ENCODE data around the gene ZC3H18. TPM values are rescaled to one million over a fixed set of nuclear protein-coding genes. Genes with fewer than 3 reads are reported as not detected.

The ZC3H18 gene
- total RNA-seq, 1 donor from 2014 or later: 18.4 TPM

- intact Hi-C loops (cut with DNase I): no loop called here
- peaks cover 26% of the 10 kb centered on the region for H3K4me1 ChIP-seq
- DNase-seq (ENCODE audit: extremely low spot score in 2 of 2): no peak
- no peaks in the 10 kb centered on the region for H3K27me3 ChIP-seq
- H3K9me3 ChIP-seq: no peaks in the 10 kb centered on the region
- peaks cover 0 to 5% of the 10 kb centered on the region in 2 donors for H3K36me3 ChIP-seq
- H3K27ac ChIP-seq: no peak overlapping the region
- H3K4me3 ChIP-seq: peak overlapping the region; percentile 58 to 97
- TF ChIP-seq POLR2AphosphoS5 (IDR thresholded peaks at IDR 0.05; ENCODE audit: insufficient read depth in 1 of 2, low read depth in 1 of 2) (no peak), CTCF (IDR thresholded peaks at IDR 0.05) (no peak), POLR2A (IDR thresholded peaks at IDR 0.05) (peak in 1 of 2 donors; percentile 43)
These were observed 36.1 kb upstream of the ZC3H18 start for GRCh38 chr16:88533932-88534637.

- no peak overlapping the region for H3K27ac ChIP-seq
- TF ChIP-seq POLR2A (IDR thresholded peaks at IDR 0.05): no peak
- TF ChIP-seq CTCF (IDR thresholded peaks at IDR 0.05): no peak
- no peak for DNase-seq (ENCODE audit: extremely low spot score in 2 of 2)
- intact Hi-C loops (cut with DNase I): no loop called here
- no peaks in the 10 kb centered on the region for H3K27me3 ChIP-seq
- H3K4me1 ChIP-seq: peaks cover 24% of the 10 kb centered on the region
- H3K9me3 ChIP-seq: no peaks in the 10 kb centered on the region
- H3K4me3 ChIP-seq: peak overlapping the region; percentile 58 to 97
- H3K36me3 ChIP-seq: peaks cover 0 to 4% of the 10 kb centered on the region in 2 donors
These were observed 35.5 kb upstream of the ZC3H18 start for GRCh38 chr16:88534638-88535190.

GRCh38 chr16:88535191-88535856, 34.9 kb upstream of the ZC3H18 start:
- no peak for DNase-seq (ENCODE audit: extremely low spot score in 2 of 2)
- intact Hi-C loops (cut with DNase I): no loop called here
- Histone ChIP-seq H3K4me1 (peaks cover 21% of the 10 kb centered on the region), H3K4me3 (peak overlapping the region; percentile 58 to 97), H3K27ac (no peak overlapping the region), H3K27me3 (no peaks in the 10 kb centered on the region), H3K9me3 (no peaks in the 10 kb centered on the region), H3K36me3 (no peaks in the 10 kb centered on the region)
- TF ChIP-seq POLR2AphosphoS5 (IDR thresholded peaks at IDR 0.05; ENCODE audit: insufficient read depth in 1 of 2, low read depth in 1 of 2) (no peak), POLR2A (IDR thresholded peaks at IDR 0.05) (no peak), CTCF (IDR thresholded peaks at IDR 0.05) (no peak)

GRCh38 chr16:88535857-88536222, 34.4 kb upstream of the ZC3H18 start:
- Histone ChIP-seq H3K27me3 (no peaks in the 10 kb centered on the region), H3K27ac (no peak overlapping the region), H3K9me3 (no peaks in the 10 kb centered on the region), H3K4me3 (no peak overlapping the region), H3K4me1 (peaks cover 21% of the 10 kb centered on the region), H3K36me3 (no peaks in the 10 kb centered on the region)
- intact Hi-C loops (cut with DNase I): no loop called here
- no peak for TF ChIP-seq CTCF (IDR thresholded peaks at IDR 0.05)
- no peak for TF ChIP-seq POLR2A (IDR thresholded peaks at IDR 0.05)
- TF ChIP-seq POLR2AphosphoS5 (IDR thresholded peaks at IDR 0.05; ENCODE audit: insufficient read depth in 1 of 2, low read depth in 1 of 2): no peak
- no peak for DNase-seq (ENCODE audit: extremely low spot score in 2 of 2)

- H3K27ac ChIP-seq: no peak overlapping the region
- peaks cover 21% of the 10 kb centered on the region for H3K4me1 ChIP-seq
- H3K9me3 ChIP-seq: no peaks in the 10 kb centered on the region
- TF ChIP-seq POLR2A (IDR thresholded peaks at IDR 0.05): no peak
- H3K27me3 ChIP-seq: no peaks in the 10 kb centered on the region
- no peak for DNase-seq (ENCODE audit: extremely low spot score in 2 of 2)
- no peak overlapping the region for H3K4me3 ChIP-seq
- no peaks in the 10 kb centered on the region for H3K36me3 ChIP-seq
- intact Hi-C loops (cut with DNase I): no loop called here
These were observed 33.7 kb upstream of the ZC3H18 start for GRCh38 chr16:88536510-88536909.
